H1 (cell line): ENCODE measurements around the gene UQCR10. TPM values are rescaled to one million over a fixed set of nuclear protein-coding genes. Genes with fewer than 3 reads are reported as not detected.

Source experiments
- CTCF ChIA-PET: fragments of 300-600 bp; sonication (Branson Sonifier 250); formaldehyde crosslinking; loops from one replicate; lab custom pipeline; 2021; ENCODE audit not compliant: partially characterized antibody; lab: Charles Lee
- POLR2A ChIA-PET: fragments of 300-600 bp; sonication (Branson Sonifier 250); formaldehyde crosslinking; loops from one replicate; lab custom pipeline; 2021; ENCODE audit warnings: inconsistent platforms; ENCODE audit not compliant: partially characterized antibody; lab: Charles Lee
- DNase-seq, 2 experiments: peaks; one replicate each; pipeline versions ENCODE4 v3.0.0 to v3.0.0-alpha.2; 2010 to 2022; ENCODE audit warnings: low spot score in 2 of 2, low read depth in 1 of 2, mixed read lengths in 1 of 2
- FAIRE-seq: peaks from 2 replicates; lab custom pipeline; 2011; peaks lifted over from hg19 to GRCh38; lab: Jason Lieb, UNC
- H2AFZ ChIP-seq: 2 replicates; pipeline ENCODE4 v1.8.1; 2012; ENCODE audit warnings: low read length, inconsistent platforms
- H2AK5ac ChIP-seq: 2 replicates; pipeline ENCODE4 v1.6.1; 2013; ENCODE audit warnings: low read depth, low read length
- H2BK120ac ChIP-seq: replicated peaks from 2 replicates; pipeline ENCODE3; 2013; ENCODE audit warnings: low read depth, low read length, inconsistent platforms
- H2BK12ac ChIP-seq: 2 replicates; pipeline ENCODE4 v1.6.1; 2013; ENCODE audit warnings: low read depth, low read length
- H2BK15ac ChIP-seq: 2 replicates; pipeline ENCODE4 v1.6.1; 2013; ENCODE audit warnings: low read length
- H2BK20ac ChIP-seq: 2 replicates; pipeline ENCODE4 v1.6.1; 2013; ENCODE audit warnings: low read length
- H2BK5ac ChIP-seq: 2 replicates; pipeline ENCODE4 v1.6.1; 2013; ENCODE audit warnings: low read depth, low read length
- H3K14ac ChIP-seq: 2 replicates; pipeline ENCODE4 v1.6.1; 2013; ENCODE audit warnings: inconsistent platforms; ENCODE audit not compliant: insufficient read length
- H3K18ac ChIP-seq: 2 replicates; pipeline ENCODE4 v1.6.1; 2013; ENCODE audit warnings: low read length; ENCODE audit errors: extremely low read depth
- H3K23ac ChIP-seq: 2 replicates; pipeline ENCODE4 v1.6.1; 2013; ENCODE audit warnings: inconsistent platforms; ENCODE audit not compliant: insufficient read length
- H3K23me2 ChIP-seq: 2 replicates; pipeline ENCODE4 v1.6.1; 2013; ENCODE audit warnings: low read depth, low read length
- H3K27ac ChIP-seq: 2 replicates; pipeline ENCODE4 v1.6.1; 2011; ENCODE audit warnings: low read depth, low read length, inconsistent platforms
- H3K27me3 ChIP-seq, 4 experiments: replicated peaks in 1 of 4; 1 replicate in 1 of 4; 2 replicates in 3 of 4; pipeline versions ENCODE4 v1.6.1 to v1.8.1; 2011 to 2013; ENCODE audit warnings: low read length in 3 of 4, mild to moderate bottlenecking in 3 of 4, inconsistent platforms in 2 of 4, mixed read lengths in 2 of 4, moderate library complexity in 1 of 4; ENCODE audit not compliant: control insufficient read depth in 3 of 4, insufficient read depth in 3 of 4; ENCODE audit errors: extremely low read depth in 1 of 4
- H3K36me3 ChIP-seq, 4 experiments: 2 replicates each; pipeline versions ENCODE4 v1.6.1 to v1.8.1; 2011 to 2013; ENCODE audit warnings: mild to moderate bottlenecking in 4 of 4, low read length in 3 of 4, moderate library complexity in 2 of 4, control low read depth in 1 of 4, inconsistent platforms in 1 of 4; ENCODE audit not compliant: insufficient read depth in 4 of 4, control insufficient read depth in 2 of 4
- H3K4ac ChIP-seq: replicated peaks from 2 replicates; pipeline ENCODE3; 2013; ENCODE audit warnings: low read length, low read depth, mixed read lengths, inconsistent platforms; ENCODE audit not compliant: insufficient read length
- H3K4me1 ChIP-seq, 4 experiments: replicated peaks in 1 of 4; 1 replicate in 1 of 4; 2 replicates in 3 of 4; pipeline versions ENCODE4 v1.6.1 to v1.8.1; 2011 to 2013; ENCODE audit warnings: low read length in 3 of 4, inconsistent platforms in 2 of 4, mixed read lengths in 1 of 4; ENCODE audit not compliant: insufficient read depth in 4 of 4, control insufficient read depth in 3 of 4
- H3K4me2 ChIP-seq, 2 experiments: 2 replicates each; pipeline versions ENCODE4 v1.6.1 to v1.8.1; 2011 to 2013; ENCODE audit warnings: low read depth in 2 of 2, low read length in 2 of 2, control low read depth in 1 of 2, inconsistent platforms in 1 of 2, mild to moderate bottlenecking in 1 of 2; ENCODE audit not compliant: insufficient read depth in 1 of 2
- H3K4me3 ChIP-seq, 4 experiments: fragments of 200-600, 300-600 bp in 1 of 4; sonication (generic), shearing (Covaris generic), sonication (Bioruptor Twin) in 1 of 4; 2 replicates each; pipeline versions ENCODE4 v1.5.1 to v1.8.1; 2011 to 2016; ENCODE audit warnings: low read length in 4 of 4, low read depth in 3 of 4, control low read depth in 2 of 4, inconsistent platforms in 2 of 4, mild to moderate bottlenecking in 2 of 4, mixed read lengths in 1 of 4, moderate library complexity in 1 of 4; ENCODE audit not compliant: insufficient read depth in 2 of 4; ENCODE audit errors: extremely low read depth in 1 of 4
- H3K56ac ChIP-seq: replicated peaks from 2 replicates; pipeline ENCODE3; 2013; ENCODE audit warnings: low read depth, mild to moderate bottlenecking, mixed read lengths, low read length, inconsistent platforms; ENCODE audit not compliant: insufficient read length
- H3K79me1 ChIP-seq: 2 replicates; pipeline ENCODE4 v1.6.1; 2013; ENCODE audit warnings: low read depth, low read length, control low read depth
- H3K79me2 ChIP-seq, 2 experiments: 2 replicates each; pipeline versions ENCODE4 v1.6.1 to v1.8.1; 2012 to 2013; ENCODE audit warnings: low read length in 2 of 2, mild to moderate bottlenecking in 2 of 2, inconsistent platforms in 1 of 2; ENCODE audit not compliant: insufficient read depth in 2 of 2, control insufficient read depth in 1 of 2
- H3K9ac ChIP-seq, 4 experiments: replicated peaks in 1 of 4; 1 replicate in 1 of 4; 2 replicates in 3 of 4; pipeline versions ENCODE4 v1.6.1 to v1.8.1; 2011 to 2013; ENCODE audit warnings: low read depth in 3 of 4, low read length in 3 of 4, control low read depth in 2 of 4, mild to moderate bottlenecking in 2 of 4, moderate library complexity in 2 of 4, inconsistent platforms in 1 of 4; ENCODE audit errors: extremely low read depth in 1 of 4
- H3K9me3 ChIP-seq, 2 experiments: 2 replicates each; pipeline versions ENCODE4 v1.6.1 to v1.8.1; 2012 to 2013; ENCODE audit warnings: mild to moderate bottlenecking in 2 of 2, moderate library complexity in 2 of 2, control low read depth in 1 of 2, inconsistent platforms in 1 of 2, low read depth in 1 of 2, low read length in 1 of 2, mixed read lengths in 1 of 2; ENCODE audit not compliant: insufficient read depth in 2 of 2
- H4K20me1 ChIP-seq, 2 experiments: replicated peaks in 1 of 2; 2 replicates each; pipeline versions ENCODE3 to v1.8.1; 2011 to 2013; ENCODE audit warnings: inconsistent platforms in 2 of 2, low read length in 2 of 2, mild to moderate bottlenecking in 1 of 2; ENCODE audit not compliant: insufficient read depth in 2 of 2, control insufficient read depth in 1 of 2
- H4K5ac ChIP-seq: 2 replicates; pipeline ENCODE4 v1.6.1; 2013; ENCODE audit warnings: low read length, low read depth, mixed read lengths, inconsistent platforms; ENCODE audit not compliant: insufficient read length
- H4K8ac ChIP-seq: 2 replicates; pipeline ENCODE4 v1.8.0; 2013; ENCODE audit warnings: mild to moderate bottlenecking, moderate library complexity, low read length, inconsistent platforms; ENCODE audit not compliant: insufficient read depth; ENCODE audit errors: extremely low read depth
- H4K91ac ChIP-seq: replicated peaks from 2 replicates; pipeline ENCODE3; 2013; ENCODE audit warnings: low read length, mixed read lengths, inconsistent platforms; ENCODE audit not compliant: insufficient read length
- WGBS, 2 experiments: shearing (Covaris generic) in 1 of 2; methylation state at CpG; one replicate each; pipeline versions ENCODE4 v1.1.6 to v1.1.7; 2013 to 2015; ENCODE audit warnings: low lambda C conversion rate in 2 of 2, mixed read lengths in 2 of 2, inconsistent platforms in 1 of 2, low coverage in 1 of 2, missing lambda C conversion rate in 1 of 2; ENCODE audit not compliant: insufficient replicate concordance in 2 of 2, insufficient coverage in 1 of 2, insufficient read length in 1 of 2; ENCODE audit errors: extremely low coverage in 1 of 2, missing lambda C conversion rate in 1 of 2; 5-methylcytosine and 5-hydroxymethylcytosine counted together
- polyA plus RNA-seq, 7 experiments: library from polyadenylated mRNA; depleted of rRNA in 3 of 7; stranded (reverse) in 5 of 7; unstranded in 2 of 7; fragments of >200 nt in 5 of 7; fragments of 200-250 nt in 2 of 7; gene quantifications; 1 replicate in 5 of 7; 2 replicates in 1 of 7; 4 replicates in 1 of 7; pipeline versions ENCODE4 v1.2.1 to v1.2.3, GENCODE V29; 2011 to 2013; ENCODE audit warnings: missing spikeins in 2 of 7, mixed read lengths in 2 of 7
- total RNA-seq: library from RNA; stranded (reverse); fragmentation: NEBNext Ultra II Directional; extraction: Animal tissue kit (Norgen Biotek cat#: 25700); gene quantifications from 2 replicates; pipeline ENCODE4 v1.2.1, GENCODE V29; 2021

Gene UQCR10
- total and polyA plus RNA-seq, 2 of the 8 experiments (the other 6 are each of a cell fraction or from before 2014, with no cell fraction given), result 102 to 260 TPM

GRCh38 chr22:29816128-29816527, 49.0 kb downstream of the UQCR10 start:
- DNase-seq (no peak), FAIRE-seq (no peak)
- Histone ChIP-seq H3K23ac (no peak overlapping the region), H2AK5ac (no peak overlapping the region), H2BK20ac (no peak overlapping the region), H3K9ac (no peak overlapping the region), H3K56ac (no peak overlapping the region), H4K8ac (no peak overlapping the region), H4K5ac (no peak overlapping the region), H3K9me3 (no peaks in the 10 kb centered on the region), H2BK5ac (no peak overlapping the region), H2BK120ac (no peak overlapping the region), H3K23me2 (no peaks in the 10 kb centered on the region), H3K4me1 (no peaks in the 10 kb centered on the region), H3K27me3 (no peaks in the 10 kb centered on the region), H4K20me1 (peaks cover 2 to 3% of the 10 kb centered on the region in 2 experiments), H3K36me3 (peaks cover 3 to 36% (median 18%) of the 10 kb centered on the region in 4 experiments; a peak in 7 of 8 replicates), H4K91ac (no peak overlapping the region), H3K14ac (no peak overlapping the region), H2AFZ (no peak overlapping the region), H2BK12ac (no peak overlapping the region), H3K4me3 (no peak overlapping the region), H3K18ac (no peak overlapping the region), H3K27ac (no peak overlapping the region), H3K4ac (no peak overlapping the region), H3K79me2 (no peaks in the 10 kb centered on the region), H2BK15ac (no peak overlapping the region), H3K79me1 (no peaks in the 10 kb centered on the region), H3K4me2 (no peak overlapping the region)
- 76% methylated on average over 2 of the region's 2 CpGs; no CpG with 5 or more reads in 1 of the 2 experiments for WGBS, 2 experiments
- ChIA-PET CTCF (interaction anchor here (0.8 to 2.0 kb wide), 7 partner anchors 10 to 189 kb away, joined by 3 to 14 read pairs (median 4); no protein-coding TSS in a partner anchor), POLR2A (no interaction called here)
